CD14-positive monocyte (primary cell): ENCODE results near the gene CDC42EP2. TPM values are rescaled to one million over a fixed set of nuclear protein-coding genes. Genes with fewer than 3 reads are reported as not detected.

ENCODE experiments used
- DNase-seq, 3 donors: peaks; one replicate each; pipeline ENCODE4 v3.0.0-alpha.2; 2011 to 2022
- H2AFZ ChIP-seq: 2 replicates; pipeline ENCODE4 v1.6.0; 2012; ENCODE audit warnings: mild to moderate bottlenecking, low read depth, low read length, inconsistent platforms; ENCODE audit not compliant: insufficient read depth, poor library complexity, severe bottlenecking
- H3K27ac ChIP-seq, 2 donors: 1 replicate in 1 of 2; 2 replicates in 1 of 2; pipeline ENCODE4 v1.5.1; 2012 to 2013; ENCODE audit warnings: low read length in 2 of 2, control low read depth in 1 of 2, inconsistent platforms in 1 of 2, low read depth in 1 of 2, mild to moderate bottlenecking in 1 of 2
- H3K27me3 ChIP-seq, 2 donors: one replicate each; pipeline versions ENCODE4 v1.6.0 to v1.6.1; 2011 to 2013; ENCODE audit warnings: low read length in 2 of 2; ENCODE audit not compliant: control insufficient read depth in 2 of 2, insufficient read depth in 2 of 2
- H3K36me3 ChIP-seq, 2 donors: replicated peaks in 1 of 2; 1 replicate in 1 of 2; 2 replicates in 1 of 2; pipeline versions ENCODE4 v1.5.1 to v1.6.1; 2012 to 2013; ENCODE audit warnings: low read length in 2 of 2, control low read depth in 1 of 2, inconsistent platforms in 1 of 2, mild to moderate bottlenecking in 1 of 2; ENCODE audit not compliant: insufficient read depth in 2 of 2, control insufficient read depth in 1 of 2
- H3K4me1 ChIP-seq, 2 donors: 1 replicate in 1 of 2; 2 replicates in 1 of 2; pipeline versions ENCODE4 v1.5.1 to v1.6.1; 2012 to 2013; ENCODE audit warnings: low read length in 2 of 2, control low read depth in 1 of 2, inconsistent platforms in 1 of 2, mild to moderate bottlenecking in 1 of 2, moderate library complexity in 1 of 2; ENCODE audit not compliant: insufficient read depth in 2 of 2, control insufficient read depth in 1 of 2
- H3K4me2 ChIP-seq: replicated peaks from 2 replicates; pipeline ENCODE3; 2012; ENCODE audit warnings: low read length, moderate library complexity, mild to moderate bottlenecking; ENCODE audit not compliant: poor library complexity, severe bottlenecking; ENCODE audit errors: extremely low read depth
- H3K4me3 ChIP-seq, 3 experiments: fragments of 200-600 bp in 1 of 3; sonication (generic) in 1 of 3; replicated peaks in 1 of 3; 1 replicate in 2 of 3; 2 replicates in 1 of 3; pipeline ENCODE4 v1.5.1; 2011 to 2013; ENCODE audit warnings: low read length in 3 of 3, mild to moderate bottlenecking in 3 of 3, control low read depth in 2 of 3, low read depth in 2 of 3, inconsistent platforms in 1 of 3, moderate library complexity in 1 of 3
- H3K79me2 ChIP-seq: 2 replicates; pipeline ENCODE4 v1.6.0; 2012; ENCODE audit warnings: mild to moderate bottlenecking, control low read depth, inconsistent platforms, low read length, moderate library complexity; ENCODE audit not compliant: insufficient read depth
- H3K9ac ChIP-seq: 2 replicates; pipeline ENCODE4 v1.6.0; 2017; ENCODE audit warnings: low read length, mild to moderate bottlenecking; ENCODE audit not compliant: insufficient read depth, poor library complexity, severe bottlenecking
- H3K9me3 ChIP-seq, 2 donors: replicated peaks in 1 of 2; 1 replicate in 1 of 2; 2 replicates in 1 of 2; pipeline versions ENCODE4 v1.5.1 to v1.6.1; 2012 to 2013; ENCODE audit warnings: low read length in 2 of 2, control low read depth in 1 of 2; ENCODE audit not compliant: control insufficient read depth in 1 of 2, insufficient read depth in 1 of 2
- H4K20me1 ChIP-seq: 2 replicates; pipeline ENCODE4 v1.6.0; 2012; ENCODE audit warnings: mild to moderate bottlenecking, low read length, control low read depth, moderate library complexity; ENCODE audit not compliant: insufficient read depth
- H3K27ac Mint-ChIP-seq, 7 donors: one replicate each; pipeline ENCODE4 v1.8.0; 2020; ENCODE audit warnings: mild to moderate bottlenecking in 7 of 7, mixed read lengths in 7 of 7, moderate library complexity in 6 of 7, inconsistent platforms in 2 of 7
- H3K27me3 Mint-ChIP-seq, 3 donors: one replicate each; pipeline ENCODE4 v1.8.0; 2021 to 2022; ENCODE audit warnings: low read depth in 3 of 3, mild to moderate bottlenecking in 3 of 3, mixed read lengths in 3 of 3, moderate library complexity in 3 of 3, inconsistent platforms in 1 of 3
- H3K36me3 Mint-ChIP-seq, 2 donors: one replicate each; pipeline ENCODE4 v1.8.0; 2020; ENCODE audit warnings: mixed read lengths in 2 of 2, inconsistent platforms in 1 of 2, mild to moderate bottlenecking in 1 of 2
- H3K4me1 Mint-ChIP-seq: one replicate; pipeline ENCODE4 v1.8.0; 2020; ENCODE audit warnings: mild to moderate bottlenecking, mixed read lengths
- H3K4me3 Mint-ChIP-seq, 2 donors: one replicate each; pipeline ENCODE4 v1.8.0; 2020; ENCODE audit warnings: mild to moderate bottlenecking in 2 of 2, mixed read lengths in 2 of 2, moderate library complexity in 1 of 2
- H3K9me3 Mint-ChIP-seq, 7 donors: one replicate each; pipeline ENCODE4 v1.8.0; 2020 to 2022; ENCODE audit warnings: mixed read lengths in 7 of 7, mild to moderate bottlenecking in 6 of 7, moderate library complexity in 6 of 7, inconsistent platforms in 2 of 7
- WGBS: methylation state at CpG from one replicate; pipeline ENCODE4 v1.1.5; 2013; ENCODE audit warnings: missing lambda C conversion rate; ENCODE audit not compliant: insufficient coverage; 5-methylcytosine and 5-hydroxymethylcytosine counted together
- intact Hi-C, 2 donors: fragments of 100-400 bp; cut with micrococcal nuclease; formaldehyde crosslinking; loops; one replicate each; pipeline versions ENCODE4 v1.15.0 to v1.15.1; 2023
- polyA plus RNA-seq, 3 donors: library from polyadenylated mRNA; depleted of rRNA in 1 of 3; unstranded in 2 of 3; stranded (reverse) in 1 of 3; fragments of 300-500 nt in 2 of 3; fragments of >200 nt in 1 of 3; fragmentation: Illumina TruSeq in 2 of 3; gene quantifications; 1 replicate in 2 of 3; 2 replicates in 1 of 3; pipeline ENCODE4 v1.2.3, GENCODE V29; 2012 to 2021
- TF ChIP-seq, protein P1 (sequence below): fragments of 200-600 bp; IDR thresholded peaks from one replicate; pipeline ENCODE4 v1.8.0; 2022; ENCODE audit warnings: antibody characterized with exemption, mild to moderate bottlenecking

CDC42EP2 gene
- polyA plus RNA-seq, 3 donors = 5.4 to 15.6 (median 10.1) TPM

DNA sequence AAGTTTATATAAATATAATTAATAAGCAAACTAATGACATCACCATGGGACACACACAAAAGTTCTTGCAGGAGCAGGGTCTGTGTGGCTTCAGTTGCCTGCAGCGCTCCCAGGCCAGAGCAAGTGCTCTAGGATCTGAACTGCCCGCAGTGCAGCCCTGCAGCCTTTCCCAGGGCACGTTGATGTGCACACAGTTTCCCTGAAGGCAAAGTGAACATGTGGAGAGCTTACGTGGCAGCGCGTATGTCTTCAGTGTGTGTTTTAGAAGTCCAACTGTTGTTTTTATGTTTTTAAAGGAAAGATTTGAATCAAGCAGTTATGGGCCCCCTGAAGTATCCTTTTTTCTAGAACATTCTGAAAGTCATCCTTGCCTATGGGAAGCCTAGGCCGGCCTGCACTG lies 38.7 kb downstream of the CDC42EP2 start:
- Mint-ChIP-seq H3K27me3 (peaks cover 6 to 18% (median 10%) of the 10 kb centered on the region in 3 donors), H3K4me3 (peak overlapping the region in 1 of 2 donors; percentile 27), H3K4me1 (peaks cover 20% of the 10 kb centered on the region), H3K27ac (peak overlapping the region in 1 of 7 donors; percentile 67), H3K36me3 (peaks cover 33 to 41% of the 10 kb centered on the region in 2 donors), H3K9me3 (no peaks in the 10 kb centered on the region)
- Histone ChIP-seq H2AFZ (no peak overlapping the region), H3K9me3 (no peaks in the 10 kb centered on the region), H4K20me1 (peaks cover 7% of the 10 kb centered on the region), H3K36me3 (peaks cover 41 to 43% of the 10 kb centered on the region in 2 donors), H3K4me3 (no peak overlapping the region), H3K27me3 (peaks cover 0 to 14% of the 10 kb centered on the region in 2 donors), H3K4me1 (peaks cover 15 to 23% of the 10 kb centered on the region in 2 donors), H3K9ac (no peak overlapping the region), H3K27ac (no peak overlapping the region), H3K4me2 (no peak overlapping the region), H3K79me2 (no peaks in the 10 kb centered on the region)
- WGBS = 97% methylated on average over 7 of the region's 7 CpGs
- no peak for DNase-seq
- TF ChIP-seq, protein P1, sequence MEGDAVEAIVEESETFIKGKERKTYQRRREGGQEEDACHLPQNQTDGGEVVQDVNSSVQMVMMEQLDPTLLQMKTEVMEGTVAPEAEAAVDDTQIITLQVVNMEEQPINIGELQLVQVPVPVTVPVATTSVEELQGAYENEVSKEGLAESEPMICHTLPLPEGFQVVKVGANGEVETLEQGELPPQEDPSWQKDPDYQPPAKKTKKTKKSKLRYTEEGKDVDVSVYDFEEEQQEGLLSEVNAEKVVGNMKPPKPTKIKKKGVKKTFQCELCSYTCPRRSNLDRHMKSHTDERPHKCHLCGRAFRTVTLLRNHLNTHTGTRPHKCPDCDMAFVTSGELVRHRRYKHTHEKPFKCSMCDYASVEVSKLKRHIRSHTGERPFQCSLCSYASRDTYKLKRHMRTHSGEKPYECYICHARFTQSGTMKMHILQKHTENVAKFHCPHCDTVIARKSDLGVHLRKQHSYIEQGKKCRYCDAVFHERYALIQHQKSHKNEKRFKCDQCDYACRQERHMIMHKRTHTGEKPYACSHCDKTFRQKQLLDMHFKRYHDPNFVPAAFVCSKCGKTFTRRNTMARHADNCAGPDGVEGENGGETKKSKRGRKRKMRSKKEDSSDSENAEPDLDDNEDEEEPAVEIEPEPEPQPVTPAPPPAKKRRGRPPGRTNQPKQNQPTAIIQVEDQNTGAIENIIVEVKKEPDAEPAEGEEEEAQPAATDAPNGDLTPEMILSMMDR = no peak
- intact Hi-C loops = no loop called here

DNA sequence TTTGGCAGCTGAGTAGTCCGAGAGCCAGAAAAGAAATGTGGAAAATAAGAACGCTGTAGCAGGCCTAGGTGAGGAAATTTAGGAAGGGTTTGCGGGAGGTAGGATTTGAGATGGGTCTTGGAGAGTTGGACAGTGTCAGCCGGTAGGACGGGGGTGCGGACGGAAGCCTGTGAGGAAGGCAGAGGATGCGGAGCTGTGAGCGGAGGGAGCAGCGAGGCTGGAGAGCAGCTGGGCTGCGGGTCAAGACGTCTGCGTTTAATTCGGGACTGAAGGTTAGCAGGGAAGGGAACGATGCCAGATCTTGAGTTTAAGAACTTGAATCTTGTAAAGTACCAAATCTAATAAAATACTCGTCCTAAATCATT lies 39.2 kb downstream of the CDC42EP2 start:
- peak overlapping the region; percentile 69 for H2AFZ ChIP-seq
- peaks cover 35 to 38% of the 10 kb centered on the region in 2 donors for H3K36me3 ChIP-seq
- H3K4me1 ChIP-seq = peaks cover 15 to 23% of the 10 kb centered on the region in 2 donors
- Mint-ChIP-seq H3K9me3 (no peaks in the 10 kb centered on the region), H3K27me3 (peaks cover 6 to 18% (median 10%) of the 10 kb centered on the region in 3 donors), H3K4me3 (peak overlapping the region; percentile 74 to 78), H3K4me1 (peaks cover 20% of the 10 kb centered on the region), H3K36me3 (peaks cover 28 to 36% of the 10 kb centered on the region in 2 donors), H3K27ac (peak overlapping the region in 5 of 7 donors; percentile 1 to 75 (median 67))
- H3K79me2 ChIP-seq = no peaks in the 10 kb centered on the region
- intact Hi-C loops = no loop called here
- TF ChIP-seq, protein P1 = no peak
- peaks cover 7% of the 10 kb centered on the region for H4K20me1 ChIP-seq
- no peaks in the 10 kb centered on the region for H3K9me3 ChIP-seq
- no peak overlapping the region for H3K27ac ChIP-seq
- no peak for DNase-seq
- H3K9ac ChIP-seq = no peak overlapping the region
- H3K4me3 ChIP-seq = peak overlapping the region in 1 of 3 experiments; percentile 80
- H3K27me3 ChIP-seq = peaks cover 0 to 14% of the 10 kb centered on the region in 2 donors
- H3K4me2 ChIP-seq = peak overlapping the region; percentile 94
- WGBS = 46% methylated on average over 11 of the region's 16 CpGs
